ENCODE measurements around the gene FES.
"Not testable (repeated sequence)": the region's sequence is repeated elsewhere in the genome, so short reads cannot be mapped to it uniquely, and the experiment has no call there.

FES gene

GRCh38 chr15:90883976-90884718 is at the start of gene FES:
TSS of gene FES (plus strand) at chr15:90884504. CDS start at chr15:90885046, 542 bp downstream.
- DNase-seq (ENCODE audit: low read depth), result no peak

GRCh38 chr15:90834626-90835025 is 49.7 kb upstream of the FES start:
- DNase-seq (ENCODE audit: low read depth), result no peak

GRCh38 chr15:90836296-90836871 is 47.9 kb upstream of the FES start:
- DNase-seq (ENCODE audit: low read depth), result no peak

- no peak for DNase-seq (ENCODE audit: low read depth)
These were observed 47.2 kb upstream of the FES start for GRCh38 chr15:90837094-90837493.

GRCh38 chr15:90838139-90838538 is 46.2 kb upstream of the FES start:
- DNase-seq (ENCODE audit: low read depth), result no peak

- DNase-seq (ENCODE audit: low read depth), result no peak
These were observed 45.8 kb upstream of the FES start for GRCh38 chr15:90838544-90838943.

GRCh38 chr15:90839187-90840071 is 44.9 kb upstream of the FES start:
- DNase-seq (ENCODE audit: low read depth), result no peak

GRCh38 chr15:90840157-90840855 is 44.0 kb upstream of the FES start:
- DNase-seq (ENCODE audit: low read depth), result no peak

- DNase-seq (ENCODE audit: low read depth), result no peak
These were observed 43.4 kb upstream of the FES start for GRCh38 chr15:90840954-90841353.

- no peak for DNase-seq (ENCODE audit: low read depth)
These were observed 39.6 kb upstream of the FES start for GRCh38 chr15:90844696-90845095.

- peak; percentile 26 for DNase-seq (ENCODE audit: low read depth)
These were observed 38.9 kb upstream of the FES start for GRCh38 chr15:90845201-90845949.

GRCh38 chr15:90849424-90849823 is 34.9 kb upstream of the FES start:
- not testable (repeated sequence) for DNase-seq (ENCODE audit: low read depth)

GRCh38 chr15:90851114-90851513 is 33.2 kb upstream of the FES start:
- no peak for DNase-seq (ENCODE audit: low read depth)

- DNase-seq (ENCODE audit: low read depth), result no peak
These were observed 32.4 kb upstream of the FES start for GRCh38 chr15:90851940-90852339.

- DNase-seq (ENCODE audit: low read depth), result no peak
These were observed 29.2 kb upstream of the FES start for GRCh38 chr15:90855139-90855538.

- DNase-seq (ENCODE audit: low read depth), result no peak
These were observed 27.0 kb upstream of the FES start for GRCh38 chr15:90857337-90857736.

- no peak for DNase-seq (ENCODE audit: low read depth)
These were observed 26.3 kb upstream of the FES start for GRCh38 chr15:90857883-90858443.

GRCh38 chr15:90859234-90860131 is 24.8 kb upstream of the FES start:
- no peak for DNase-seq (ENCODE audit: low read depth)

- DNase-seq (ENCODE audit: low read depth), result no peak
These were observed 23.9 kb upstream of the FES start for GRCh38 chr15:90860450-90860849.
